K562 (cell line): Measurements from ENCODE around the gene NFKBIB. TPM values are rescaled to one million over a fixed set of nuclear protein-coding genes. Genes with fewer than 3 reads are reported as not detected.

Source experiments
- ATF1 ChIP-seq, 2 experiments: fragments of 450-650 bp in 1 of 2; IDR thresholded peaks; 2 replicates each; pipeline ENCODE4 v1.6.1; 2016; ENCODE audit warnings: missing compliant biosample characterization in 1 of 2, missing genetic modification characterization in 1 of 2
- BHLHE40 ChIP-seq: IDR thresholded peaks from 2 replicates; pipeline ENCODE4 v1.6.1; 2011; ENCODE audit warnings: low read length, improper control_type of control experiment
- CEBPG ChIP-seq, 3 experiments: fragments of 200-800 bp in 1 of 3; sonication (Bioruptor generic) in 1 of 3; sonication (generic) in 1 of 3; formaldehyde crosslinking in 1 of 3; IDR thresholded peaks in 2 of 3; conservative IDR thresholded peaks in 1 of 3; 2 replicates each; pipeline versions ENCODE4 v1.6.1 to v1.8.0; 2016 to 2022; ENCODE audit warnings: missing compliant biosample characterization in 2 of 3, missing genetic modification characterization in 2 of 3, mild to moderate bottlenecking in 1 of 3, missing genetic modification reagents in 1 of 3
- EP300 ChIP-seq: IDR thresholded peaks from 2 replicates; pipeline ENCODE4 v1.6.1; 2012; ENCODE audit warnings: low read length, improper control_type of control experiment
- EWSR1 ChIP-seq: fragments of 450-650 bp; IDR thresholded peaks from 2 replicates; pipeline ENCODE4 v1.6.1; 2018; ENCODE audit warnings: borderline replicate concordance, mild to moderate bottlenecking, low read depth, moderate library complexity; ENCODE audit not compliant: partially characterized antibody
- ID3 ChIP-seq, 2 experiments: fragments of 250-450 bp in 1 of 2; fragments of 450-650 bp in 1 of 2; sonication (Bioruptor Pico) in 1 of 2; IDR thresholded peaks; 2 replicates each; pipeline versions ENCODE4 v1.6.1 to v1.8.0; 2016 to 2021; ENCODE audit warnings: mild to moderate bottlenecking in 2 of 2, moderate library complexity in 2 of 2, missing compliant biosample characterization in 1 of 2, missing genetic modification characterization in 1 of 2
- MBD2 ChIP-seq: sonication (generic); IDR thresholded peaks from 2 replicates; pipeline ENCODE4 v1.6.1; 2016; ENCODE audit warnings: low read depth, borderline replicate concordance
- MTA3 ChIP-seq: fragments of 450-650 bp; formaldehyde crosslinking; IDR thresholded peaks from 2 replicates; pipeline ENCODE4 v1.6.1; 2017; ENCODE audit warnings: mild to moderate bottlenecking, borderline replicate concordance
- POLR2B ChIP-seq: fragments of 450-650 bp; IDR thresholded peaks from 2 replicates; pipeline ENCODE4 v1.6.1; 2018; ENCODE audit warnings: low read depth; ENCODE audit not compliant: partially characterized antibody
- PYGO2 ChIP-seq: fragments of 450-650 bp; IDR thresholded peaks from 2 replicates; pipeline ENCODE4 v1.6.1; 2016; ENCODE audit warnings: mild to moderate bottlenecking, missing genetic modification characterization, moderate library complexity, missing compliant biosample characterization
- SIRT6 ChIP-seq: IDR thresholded peaks from one replicate; pipeline ENCODE4 v1.6.1; 2012; ENCODE audit warnings: low read depth, mild to moderate bottlenecking, control low read depth, inconsistent platforms, low read length, moderate library complexity
- SRSF1 ChIP-seq: fragments of 200-400 bp; formaldehyde crosslinking; IDR thresholded peaks from 2 replicates; pipeline ENCODE4 v1.6.1; 2017; ENCODE audit warnings: mild to moderate bottlenecking, low read depth, low read length, moderate library complexity
- TEAD2 ChIP-seq: fragments of 450-650 bp; IDR thresholded peaks from 2 replicates; pipeline ENCODE4 v1.6.1; 2016; ENCODE audit warnings: missing genetic modification characterization, control low read depth, missing compliant biosample characterization
- ZEB2 ChIP-seq: fragments of 450-650 bp; IDR thresholded peaks from 2 replicates; pipeline ENCODE4 v1.6.1; 2016
- ZNF23 ChIP-seq: fragments of 250-450 bp; sonication (Bioruptor Pico); IDR thresholded peaks from 2 replicates; pipeline ENCODE4 v1.4.0; 2020; ENCODE audit warnings: mild to moderate bottlenecking
- ZNF239 ChIP-seq: fragments of 250-450 bp; sonication (Bioruptor Pico); IDR thresholded peaks from 2 replicates; pipeline ENCODE4 v1.4.0; 2020; ENCODE audit warnings: mild to moderate bottlenecking
- ZNF436 ChIP-seq: fragments of 250-450, 450-650 bp; sonication (Bioruptor Pico); formaldehyde crosslinking; IDR thresholded peaks from 2 replicates; pipeline ENCODE4 v1.7.0; 2020; ENCODE audit warnings: mild to moderate bottlenecking
- ZNF57 ChIP-seq: fragments of 450-650 bp; formaldehyde crosslinking; IDR thresholded peaks from 2 replicates; pipeline ENCODE4 v1.4.0; 2020; ENCODE audit warnings: mild to moderate bottlenecking, moderate library complexity
- ZNF785 ChIP-seq: fragments of 250-450 bp; sonication (Bioruptor Pico); IDR thresholded peaks from 2 replicates; pipeline ENCODE4 v1.4.0; 2020; ENCODE audit warnings: mild to moderate bottlenecking
- polyA plus RNA-seq, 8 experiments: library from polyadenylated mRNA; depleted of rRNA in 4 of 8; stranded (reverse) in 5 of 8; unstranded in 3 of 8; fragments of >200 nt; fragmentation: Nextera tagmentation in 2 of 8; fragmentation: Illumina TruSeq in 1 of 8; extraction: Ambion mirVana in 2 of 8; extraction: Trizol in 1 of 8; gene quantifications; 2 replicates each; pipeline versions ENCODE4 v1.2.1 to v1.2.3, GENCODE V29; 2011 to 2014; ENCODE audit warnings: inconsistent platforms in 1 of 8, missing spikeins in 1 of 8
- total RNA-seq, 7 experiments: library from RNA; depleted of rRNA in 6 of 7; stranded (reverse); fragments of >200 nt in 6 of 7; fragmentation: Illumina TruSeq in 2 of 7; extraction: Trizol in 2 of 7; gene quantifications; 2 replicates each; pipeline versions ENCODE4 v1.2.1 to v1.2.3, GENCODE V29; 2011 to 2021; ENCODE audit warnings: low replicate concordance in 1 of 7
- TF ChIP-seq, protein P1 (sequence below): sonication (generic); formaldehyde crosslinking; IDR thresholded peaks from 2 replicates; pipeline ENCODE4 v1.9.0; 2022; ENCODE audit warnings: mild to moderate bottlenecking, missing genetic modification reagents
- TF ChIP-seq, protein P2 (sequence below), 2 experiments: fragments of 450-650 bp; conservative IDR thresholded peaks; 2 replicates each; pipeline ENCODE4 v1.6.1; 2017; ENCODE audit warnings: mild to moderate bottlenecking in 2 of 2, moderate library complexity in 2 of 2
- TF ChIP-seq, protein P3 (sequence below): fragments of 250-450 bp; sonication (Bioruptor Pico); IDR thresholded peaks from 2 replicates; pipeline ENCODE4 v1.4.0; 2020; ENCODE audit warnings: mild to moderate bottlenecking
- TF ChIP-seq, protein P4 (sequence below): fragments of 450-650 bp; formaldehyde crosslinking; IDR thresholded peaks from 2 replicates; pipeline ENCODE4 v1.4.0; 2020; ENCODE audit warnings: mild to moderate bottlenecking, moderate library complexity

The NFKBIB gene
- total and polyA plus RNA-seq, 9 of the 15 experiments (the other 6 are each of a cell fraction or from before 2014, with no cell fraction given) = 1.5 to 44.9 (median 10.4) TPM

- TF ChIP-seq ATF1 (CRISPR knock-in tag; IDR thresholded peaks at IDR 0.05) (no peak), ATF1 (tag; IDR thresholded peaks at IDR 0.05) (0 out of 2 replicates have a peak, but pooled peaks have one; percentile 24), ZNF785 (no peak), CEBPG (CRISPR knock-in tag; IDR thresholded peaks at IDR 0.05) (no peak), CEBPG (tag; conservative IDR thresholded peaks at IDR 0.05 in 1 of 2, IDR thresholded peaks at IDR 0.05 in 1 of 2) (no peak), ZNF23 (CRISPR knock-in tag) (no peak), MTA3 (peak; percentile 76; the same call in 1 of the 2 replicates), BHLHE40 (peak; percentile 92), ZNF57 (CRISPR knock-in tag) (no peak), ZNF239 (CRISPR knock-in tag) (peak; percentile 30; the same call in 1 of the 2 replicates), ZNF436 (CRISPR knock-in tag) (no peak), POLR2B (no peak), ID3 (CRISPR knock-in tag; IDR thresholded peaks at IDR 0.05) (no peak), ID3 (tag; IDR thresholded peaks at IDR 0.05) (no peak), ZEB2 (peak; percentile 90), EWSR1 (no peak), TEAD2 (no peak), PYGO2 (tag) (peak; percentile 74; the same call in 1 of the 2 replicates), SRSF1 (no peak), MBD2 (no peak), SIRT6 (no peak), EP300 (peak; percentile 82)
- TF ChIP-seq, protein P1, sequence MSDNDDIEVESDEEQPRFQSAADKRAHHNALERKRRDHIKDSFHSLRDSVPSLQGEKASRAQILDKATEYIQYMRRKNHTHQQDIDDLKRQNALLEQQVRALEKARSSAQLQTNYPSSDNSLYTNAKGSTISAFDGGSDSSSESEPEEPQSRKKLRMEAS (CRISPR knock-in tag) = peak; percentile 50
- TF ChIP-seq, protein P2, sequence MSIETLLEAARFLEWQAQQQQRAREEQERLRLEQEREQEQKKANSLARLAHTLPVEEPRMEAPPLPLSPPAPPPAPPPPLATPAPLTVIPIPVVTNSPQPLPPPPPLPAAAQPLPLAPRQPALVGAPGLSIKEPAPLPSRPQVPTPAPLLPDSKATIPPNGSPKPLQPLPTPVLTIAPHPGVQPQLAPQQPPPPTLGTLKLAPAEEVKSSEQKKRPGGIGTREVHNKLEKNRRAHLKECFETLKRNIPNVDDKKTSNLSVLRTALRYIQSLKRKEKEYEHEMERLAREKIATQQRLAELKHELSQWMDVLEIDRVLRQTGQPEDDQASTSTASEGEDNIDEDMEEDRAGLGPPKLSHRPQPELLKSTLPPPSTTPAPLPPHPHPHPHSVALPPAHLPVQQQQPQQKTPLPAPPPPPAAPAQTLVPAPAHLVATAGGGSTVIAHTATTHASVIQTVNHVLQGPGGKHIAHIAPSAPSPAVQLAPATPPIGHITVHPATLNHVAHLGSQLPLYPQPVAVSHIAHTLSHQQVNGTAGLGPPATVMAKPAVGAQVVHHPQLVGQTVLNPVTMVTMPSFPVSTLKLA (conservative IDR thresholded peaks at IDR 0.05) = peak; percentile 90 to 93
- TF ChIP-seq, protein P3, sequence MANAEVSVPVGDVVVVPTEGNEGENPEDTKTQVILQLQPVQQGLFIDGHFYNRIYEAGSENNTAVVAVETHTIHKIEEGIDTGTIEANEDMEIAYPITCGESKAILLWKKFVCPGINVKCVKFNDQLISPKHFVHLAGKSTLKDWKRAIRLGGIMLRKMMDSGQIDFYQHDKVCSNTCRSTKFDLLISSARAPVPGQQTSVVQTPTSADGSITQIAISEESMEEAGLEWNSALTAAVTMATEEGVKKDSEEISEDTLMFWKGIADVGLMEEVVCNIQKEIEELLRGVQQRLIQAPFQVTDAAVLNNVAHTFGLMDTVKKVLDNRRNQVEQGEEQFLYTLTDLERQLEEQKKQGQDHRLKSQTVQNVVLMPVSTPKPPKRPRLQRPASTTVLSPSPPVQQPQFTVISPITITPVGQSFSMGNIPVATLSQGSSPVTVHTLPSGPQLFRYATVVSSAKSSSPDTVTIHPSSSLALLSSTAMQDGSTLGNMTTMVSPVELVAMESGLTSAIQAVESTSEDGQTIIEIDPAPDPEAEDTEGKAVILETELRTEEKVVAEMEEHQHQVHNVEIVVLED (CRISPR knock-in tag) = no peak
- TF ChIP-seq, protein P4, sequence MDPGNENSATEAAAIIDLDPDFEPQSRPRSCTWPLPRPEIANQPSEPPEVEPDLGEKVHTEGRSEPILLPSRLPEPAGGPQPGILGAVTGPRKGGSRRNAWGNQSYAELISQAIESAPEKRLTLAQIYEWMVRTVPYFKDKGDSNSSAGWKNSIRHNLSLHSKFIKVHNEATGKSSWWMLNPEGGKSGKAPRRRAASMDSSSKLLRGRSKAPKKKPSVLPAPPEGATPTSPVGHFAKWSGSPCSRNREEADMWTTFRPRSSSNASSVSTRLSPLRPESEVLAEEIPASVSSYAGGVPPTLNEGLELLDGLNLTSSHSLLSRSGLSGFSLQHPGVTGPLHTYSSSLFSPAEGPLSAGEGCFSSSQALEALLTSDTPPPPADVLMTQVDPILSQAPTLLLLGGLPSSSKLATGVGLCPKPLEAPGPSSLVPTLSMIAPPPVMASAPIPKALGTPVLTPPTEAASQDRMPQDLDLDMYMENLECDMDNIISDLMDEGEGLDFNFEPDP (CRISPR knock-in tag) = no peak
Measured at GRCh38 chr19:38862321-38863059, 37.3 kb upstream of the NFKBIB start (continued).
